A549 (cell line): ENCODE data around the gene PXDN. TPM values are rescaled to one million over a fixed set of nuclear protein-coding genes. Genes with fewer than 3 reads are reported as not detected.

Experiments used
- ATAC-seq, 2 experiments: fragments of 200-7000 bp in 1 of 2; fragments of >200 bp in 1 of 2; cut with Nextera tagmentation in 1 of 2; cut with Tn5 transposase in 1 of 2; 3 replicates each; pipeline versions ENCODE4 v1.8.0 to v1.9.1; 2018 to 2020; ENCODE audit warnings: mild to moderate bottlenecking in 1 of 2, moderate library complexity in 1 of 2
- CTCF ChIA-PET: fragments of 300-600 bp; sonication (Branson Sonifier 250); formaldehyde crosslinking; extraction: SDS; loops from one replicate; lab custom pipeline; 2021; ENCODE audit warnings: antibody characterized with exemption, inconsistent platforms; lab: Yijun Ruan, JAX
- POLR2A ChIA-PET: fragments of 350-600 bp; formaldehyde crosslinking; extraction: SDS; loops from one replicate; lab custom pipeline; 2021; ENCODE audit warnings: antibody characterized with exemption, inconsistent platforms; lab: Yijun Ruan, JAX
- DNase-seq, 2 experiments: peaks; one replicate each; pipeline versions ENCODE4 v3.0.0 to v3.0.0-alpha.2; 2011 to 2016; ENCODE audit warnings: low read depth in 1 of 2, low spot score in 1 of 2
- FAIRE-seq: peaks from 2 replicates; lab custom pipeline; 2011; peaks lifted over from hg19 to GRCh38; lab: Jason Lieb, UNC
- H3K27ac ChIP-seq, 2 experiments: fragments of >200 bp; sonication (Bioruptor Twin); formaldehyde crosslinking; 3 replicates each; pipeline ENCODE4 v1.5.1; 2016 to 2017
- H3K4me1 ChIP-seq: fragments of >200 bp; sonication (Bioruptor Twin); formaldehyde crosslinking; 3 replicates; pipeline ENCODE4 v1.6.1; 2016
- H3K4me2 ChIP-seq: fragments of >200 bp; sonication (Bioruptor Twin); formaldehyde crosslinking; 3 replicates; pipeline ENCODE4 v1.6.1; 2016
- H3K4me3 ChIP-seq: fragments of >200 bp; sonication (Bioruptor Twin); formaldehyde crosslinking; 3 replicates; pipeline ENCODE4 v1.5.1; 2016
- H3K9me3 ChIP-seq: fragments of >200 bp; sonication (Bioruptor Twin); formaldehyde crosslinking; 3 replicates; pipeline ENCODE4 v1.6.1; 2016
- CBX2 ChIP-seq: fragments of 200-600 bp; sonication (generic); IDR thresholded peaks from 2 replicates; pipeline ENCODE4 v1.6.1; 2016; ENCODE audit warnings: low read depth, mild to moderate bottlenecking, borderline replicate concordance
- CEBPB ChIP-seq, 2 experiments: fragments of >200 bp in 1 of 2; sonication (Bioruptor Twin) in 1 of 2; formaldehyde crosslinking in 1 of 2; IDR thresholded peaks; 2 replicates each; pipeline ENCODE4 v1.6.1; 2012 to 2016
- EHF ChIP-seq: fragments of 250-450 bp; sonication (Bioruptor Pico); IDR thresholded peaks from 2 replicates; pipeline ENCODE4 v1.5.0; 2020; ENCODE audit warnings: mild to moderate bottlenecking
- ELK1 ChIP-seq: fragments of 150-350 bp; IDR thresholded peaks from 2 replicates; pipeline ENCODE4 v1.6.1; 2014; ENCODE audit warnings: low read depth, mild to moderate bottlenecking, low read length
- FOSB ChIP-seq: fragments of 250-450 bp; sonication (Bioruptor Pico); IDR thresholded peaks from 2 replicates; pipeline ENCODE4 v1.5.0; 2020; ENCODE audit warnings: mild to moderate bottlenecking, moderate library complexity
- FOSL2 ChIP-seq, 2 experiments: fragments of 450-650 bp in 1 of 2; fragments of >200 bp in 1 of 2; sonication (Bioruptor Twin) in 1 of 2; formaldehyde crosslinking; IDR thresholded peaks; 2 replicates each; pipeline versions ENCODE4 v1.5.0 to v1.6.1; 2016 to 2020; ENCODE audit warnings: mild to moderate bottlenecking in 1 of 2, moderate library complexity in 1 of 2
- FOXS1 ChIP-seq: fragments of 250-450 bp; sonication (Bioruptor Pico); IDR thresholded peaks from 2 replicates; pipeline ENCODE4 v1.5.0; 2020; ENCODE audit warnings: mild to moderate bottlenecking, moderate library complexity
- GATA3 ChIP-seq: IDR thresholded peaks from 2 replicates; pipeline ENCODE4 v1.6.1; 2012; ENCODE audit warnings: borderline replicate concordance
- HDAC2 ChIP-seq: fragments of 200-600 bp; sonication (generic); IDR thresholded peaks from 2 replicates; pipeline ENCODE4 v1.6.1; 2016
- HOXA7 ChIP-seq: fragments of 250-450 bp; sonication (Bioruptor Pico); IDR thresholded peaks from 2 replicates; pipeline ENCODE4 v1.5.0; 2020; ENCODE audit warnings: mild to moderate bottlenecking, moderate library complexity
- HOXB13 ChIP-seq: fragments of 250-450 bp; sonication (Bioruptor Pico); IDR thresholded peaks from 2 replicates; pipeline ENCODE4 v1.5.0; 2020; ENCODE audit warnings: low read depth, mild to moderate bottlenecking, moderate library complexity
- HOXB5 ChIP-seq: fragments of 250-450 bp; sonication (Bioruptor Pico); IDR thresholded peaks from 2 replicates; pipeline ENCODE4 v1.5.0; 2020; ENCODE audit warnings: mild to moderate bottlenecking, moderate library complexity
- KDM1A ChIP-seq: fragments of 200-600 bp; sonication (generic); IDR thresholded peaks from 2 replicates; pipeline ENCODE4 v1.6.1; 2016; ENCODE audit warnings: low read depth, mild to moderate bottlenecking
- MAX ChIP-seq: IDR thresholded peaks from 2 replicates; pipeline ENCODE4 v1.6.1; 2012
- MYC ChIP-seq: IDR thresholded peaks from 2 replicates; pipeline ENCODE4 v1.6.1; 2012; ENCODE audit warnings: mild to moderate bottlenecking, inconsistent platforms, low read length, improper control_type of control experiment, borderline replicate concordance
- POLR2A ChIP-seq: IDR thresholded peaks from 2 replicates; pipeline ENCODE4 v1.6.1; 2012; ENCODE audit warnings: mild to moderate bottlenecking, low read length
- POLR2AphosphoS2 ChIP-seq: conservative IDR thresholded peaks from 2 replicates; pipeline ENCODE4 v1.6.1; 2012; ENCODE audit warnings: low read length, improper control_type of control experiment, inconsistent platforms
- RARB ChIP-seq: fragments of 250-450 bp; sonication (Bioruptor Pico); IDR thresholded peaks from 2 replicates; pipeline ENCODE4 v1.8.0; 2021; ENCODE audit warnings: mild to moderate bottlenecking, moderate library complexity
- RCOR1 ChIP-seq: fragments of 150-350 bp; IDR thresholded peaks from 2 replicates; pipeline ENCODE4 v1.6.1; 2014; ENCODE audit warnings: antibody characterized with exemption, low read length, low read depth
- RNF2 ChIP-seq: fragments of 200-600 bp; sonication (generic); IDR thresholded peaks from 2 replicates; pipeline ENCODE4 v1.6.1; 2016; ENCODE audit warnings: low read depth, mild to moderate bottlenecking, antibody characterized with exemption, moderate library complexity, borderline replicate concordance
- SREBF2 ChIP-seq: fragments of 450-650 bp; IDR thresholded peaks from 2 replicates; pipeline ENCODE4 v1.6.1; 2014; ENCODE audit warnings: mild to moderate bottlenecking, moderate library complexity
- TP53 ChIP-seq: fragments of 250-450 bp; sonication (Bioruptor Pico); IDR thresholded peaks from 2 replicates; pipeline ENCODE4 v1.5.0; 2021; ENCODE audit warnings: mild to moderate bottlenecking, moderate library complexity
- ZC3H11A ChIP-seq: fragments of 450-650 bp; IDR thresholded peaks from 2 replicates; pipeline ENCODE4 v1.6.1; 2014; ENCODE audit warnings: antibody characterized with exemption, mild to moderate bottlenecking
- WGBS: methylation state at CpG from one replicate; pipeline ENCODE4 v1.1.6; 2017; ENCODE audit errors: missing lambda C conversion rate; 5-methylcytosine and 5-hydroxymethylcytosine counted together
- polyA plus RNA-seq, 4 experiments: library from polyadenylated mRNA; depleted of rRNA in 3 of 4; stranded (reverse); fragments of >200 nt; fragmentation: RNase III in 1 of 4; extraction: RNeasy Plus Mini Kit Qiagen cat#74134 plus additional on column Dnase treatment in 1 of 4; gene quantifications; 2 replicates in 3 of 4; 3 replicates in 1 of 4; pipeline ENCODE4 v1.2.3, GENCODE V29; 2011 to 2017
- TF ChIP-seq, protein P1 (sequence below): fragments of >200 bp; sonication (Bioruptor Twin); formaldehyde crosslinking; IDR thresholded peaks from 2 replicates; pipeline ENCODE4 v1.6.1; 2016
- TF ChIP-seq, protein P2 (sequence below): fragments of 250-450 bp; sonication (Bioruptor Pico); IDR thresholded peaks from 2 replicates; pipeline ENCODE4 v1.5.0; 2020; ENCODE audit warnings: low read depth, mild to moderate bottlenecking, moderate library complexity
- TF ChIP-seq, protein P3 (sequence below): fragments of >200 bp; sonication (Bioruptor Twin); formaldehyde crosslinking; IDR thresholded peaks from 3 replicates; pipeline ENCODE4 v1.6.1; 2016
- TF ChIP-seq, protein P4 (sequence below): fragments of >200 bp; sonication (Bioruptor Twin); formaldehyde crosslinking; IDR thresholded peaks from 3 replicates; pipeline ENCODE4 v1.5.1; 2016

Gene PXDN
- polyA plus RNA-seq, 2 of the 4 experiments (the other 2 are of a cell fraction) = 3.7 to 7.3 TPM

- CTCF ChIA-PET = interaction anchor here (0.9 kb wide), 1 partner anchor 17 kb away, joined by 3 read pairs; no protein-coding TSS in a partner anchor
Measured at GRCh38 chr2:1784986-1785617, 40.8 kb upstream of the PXDN start.

GRCh38 chr2:1784087-1784486 lies 39.8 kb upstream of the PXDN start:
- Histone ChIP-seq H3K27ac (no peak overlapping the region), H3K4me1 (no peaks in the 10 kb centered on the region), H3K4me2 (no peak overlapping the region), H3K9me3 (no peaks in the 10 kb centered on the region), H3K4me3 (no peak overlapping the region)
- 55% methylated on average over 21 of the region's 21 CpGs for WGBS
- FAIRE-seq (no peak), DNase-seq (no peak), ATAC-seq (peak in 1 of 2 experiments; percentile 30; a peak in 1 of 6 replicates)
- TF ChIP-seq ELK1 (no peak), RARB (no peak), GATA3 (no peak), KDM1A (no peak), HDAC2 (no peak), SREBF2 (no peak), CEBPB (IDR thresholded peaks at IDR 0.05) (no peak), HOXB13 (CRISPR knock-in tag) (no peak), POLR2A (no peak), FOXS1 (no peak), POLR2AphosphoS2 (no peak), RNF2 (no peak), EHF (CRISPR knock-in tag) (no peak)
- TF ChIP-seq, protein P1, sequence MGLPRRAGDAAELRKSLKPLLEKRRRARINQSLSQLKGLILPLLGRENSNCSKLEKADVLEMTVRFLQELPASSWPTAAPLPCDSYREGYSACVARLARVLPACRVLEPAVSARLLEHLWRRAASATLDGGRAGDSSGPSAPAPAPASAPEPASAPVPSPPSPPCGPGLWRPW = no peak
- ChIA-PET POLR2A (no interaction called here), CTCF (no interaction called here)

More at GRCh38 chr2:1784986-1785617, 40.8 kb upstream of the PXDN start:
- POLR2A ChIA-PET = no interaction called here
- no peak overlapping the region for H3K4me2 ChIP-seq
- DNase-seq = no peak
- no peak for FAIRE-seq
- 55% methylated on average over 19 of the region's 19 CpGs for WGBS
- TF ChIP-seq FOSL2 (IDR thresholded peaks at IDR 0.05) = no peak
- TF ChIP-seq FOSL2 (CRISPR knock-in tag; IDR thresholded peaks at IDR 0.05) = no peak
- TF ChIP-seq, protein P2, sequence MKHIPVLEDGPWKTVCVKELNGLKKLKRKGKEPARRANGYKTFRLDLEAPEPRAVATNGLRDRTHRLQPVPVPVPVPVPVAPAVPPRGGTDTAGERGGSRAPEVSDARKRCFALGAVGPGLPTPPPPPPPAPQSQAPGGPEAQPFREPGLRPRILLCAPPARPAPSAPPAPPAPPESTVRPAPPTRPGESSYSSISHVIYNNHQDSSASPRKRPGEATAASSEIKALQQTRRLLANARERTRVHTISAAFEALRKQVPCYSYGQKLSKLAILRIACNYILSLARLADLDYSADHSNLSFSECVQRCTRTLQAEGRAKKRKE (CRISPR knock-in tag) = no peak
- TF ChIP-seq, protein P3, sequence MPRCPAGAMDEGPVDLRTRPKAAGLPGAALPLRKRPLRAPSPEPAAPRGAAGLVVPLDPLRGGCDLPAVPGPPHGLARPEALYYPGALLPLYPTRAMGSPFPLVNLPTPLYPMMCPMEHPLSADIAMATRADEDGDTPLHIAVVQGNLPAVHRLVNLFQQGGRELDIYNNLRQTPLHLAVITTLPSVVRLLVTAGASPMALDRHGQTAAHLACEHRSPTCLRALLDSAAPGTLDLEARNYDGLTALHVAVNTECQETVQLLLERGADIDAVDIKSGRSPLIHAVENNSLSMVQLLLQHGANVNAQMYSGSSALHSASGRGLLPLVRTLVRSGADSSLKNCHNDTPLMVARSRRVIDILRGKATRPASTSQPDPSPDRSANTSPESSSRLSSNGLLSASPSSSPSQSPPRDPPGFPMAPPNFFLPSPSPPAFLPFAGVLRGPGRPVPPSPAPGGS = no peak
- TF ChIP-seq CEBPB (IDR thresholded peaks at IDR 0.05) = no peak
- TF ChIP-seq POLR2AphosphoS2 = no peak
- no peak for TF ChIP-seq CBX2
- no peak for TF ChIP-seq ZC3H11A
- no peak for TF ChIP-seq TP53 (CRISPR knock-in tag)
- TF ChIP-seq RCOR1 = no peak
- TF ChIP-seq SREBF2 = no peak
- TF ChIP-seq, protein P4, sequence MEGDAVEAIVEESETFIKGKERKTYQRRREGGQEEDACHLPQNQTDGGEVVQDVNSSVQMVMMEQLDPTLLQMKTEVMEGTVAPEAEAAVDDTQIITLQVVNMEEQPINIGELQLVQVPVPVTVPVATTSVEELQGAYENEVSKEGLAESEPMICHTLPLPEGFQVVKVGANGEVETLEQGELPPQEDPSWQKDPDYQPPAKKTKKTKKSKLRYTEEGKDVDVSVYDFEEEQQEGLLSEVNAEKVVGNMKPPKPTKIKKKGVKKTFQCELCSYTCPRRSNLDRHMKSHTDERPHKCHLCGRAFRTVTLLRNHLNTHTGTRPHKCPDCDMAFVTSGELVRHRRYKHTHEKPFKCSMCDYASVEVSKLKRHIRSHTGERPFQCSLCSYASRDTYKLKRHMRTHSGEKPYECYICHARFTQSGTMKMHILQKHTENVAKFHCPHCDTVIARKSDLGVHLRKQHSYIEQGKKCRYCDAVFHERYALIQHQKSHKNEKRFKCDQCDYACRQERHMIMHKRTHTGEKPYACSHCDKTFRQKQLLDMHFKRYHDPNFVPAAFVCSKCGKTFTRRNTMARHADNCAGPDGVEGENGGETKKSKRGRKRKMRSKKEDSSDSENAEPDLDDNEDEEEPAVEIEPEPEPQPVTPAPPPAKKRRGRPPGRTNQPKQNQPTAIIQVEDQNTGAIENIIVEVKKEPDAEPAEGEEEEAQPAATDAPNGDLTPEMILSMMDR = no peak
- TF ChIP-seq FOSB (CRISPR knock-in tag) = no peak
- no peak for TF ChIP-seq HOXB5 (CRISPR knock-in tag)
- TF ChIP-seq MYC = no peak
- TF ChIP-seq EHF (CRISPR knock-in tag) = no peak
- TF ChIP-seq HOXA7 (CRISPR knock-in tag) = no peak
- TF ChIP-seq MAX = no peak
- no peak overlapping the region for H3K27ac ChIP-seq
- no peaks in the 10 kb centered on the region for H3K9me3 ChIP-seq
- ATAC-seq = no peak
- no peak overlapping the region for H3K4me3 ChIP-seq
- H3K4me1 ChIP-seq = no peaks in the 10 kb centered on the region
